Right lobe of liver (tissue), 6 donors: ENCODE data around the gene ZNF546. TPM values are rescaled to one million over a fixed set of nuclear protein-coding genes. Genes with fewer than 3 reads are reported as not detected.
A peak's percentile ranks its signal among the peaks of the same experiment; 100 is the strongest.

Experiments
- ATAC-seq, 4 donors: fragments of 200-7000 bp; cut with Tn5 transposase; one replicate each; pipeline ENCODE4 v1.9.1; 2020; ENCODE audit warnings: mild to moderate bottlenecking in 4 of 4, moderate library complexity in 4 of 4
- DNase-seq, 3 donors: peaks; one replicate each; pipeline ENCODE4 v3.0.0-alpha.2; 2020
- H3K27ac ChIP-seq, 3 donors: fragments of 200-600 bp; one replicate each; pipeline ENCODE4 v1.8.0; 2022
- H3K27me3 ChIP-seq, 2 donors: fragments of 200-600 bp; one replicate each; pipeline ENCODE4 v1.8.0; 2022
- H3K36me3 ChIP-seq, 4 donors: fragments of 200-600 bp; sonication (generic) in 1 of 4; one replicate each; pipeline versions ENCODE4 v1.5.1 to v1.8.0; 2017 to 2022; ENCODE audit warnings: control low read depth in 1 of 4
- H3K4me1 ChIP-seq, 4 donors: fragments of 200-600 bp; sonication (generic) in 1 of 4; one replicate each; pipeline versions ENCODE4 v1.5.1 to v1.8.0; 2017 to 2022; ENCODE audit warnings: control low read depth in 1 of 4
- H3K4me3 ChIP-seq, 3 donors: fragments of 200-600 bp; one replicate each; pipeline ENCODE4 v1.8.0; 2022
- H3K9me3 ChIP-seq, 4 donors: fragments of 200-600 bp; sonication (generic) in 1 of 4; one replicate each; pipeline versions ENCODE4 v1.5.1 to v1.8.0; 2017 to 2022; ENCODE audit warnings: control low read depth in 1 of 4
- CTCF ChIP-seq, 4 donors: fragments of 200-600 bp in 3 of 4; fragments of 450-650 bp in 1 of 4; IDR thresholded peaks; one replicate each; pipeline versions ENCODE4 v1.5.1 to v1.8.0; 2016 to 2022; ENCODE audit warnings: antibody characterized with exemption in 4 of 4, mild to moderate bottlenecking in 2 of 4
- POLR2A ChIP-seq: fragments of 450-650 bp; IDR thresholded peaks from one replicate; pipeline ENCODE4 v1.6.1; 2017; ENCODE audit warnings: antibody characterized with exemption, mild to moderate bottlenecking
- WGBS: methylation state at CpG from one replicate; pipeline ENCODE4 v1.1.6; 2018; ENCODE audit warnings: low coverage, low lambda C conversion rate; ENCODE audit not compliant: insufficient coverage; ENCODE audit errors: missing lambda C conversion rate; 5-methylcytosine and 5-hydroxymethylcytosine counted together
- intact Hi-C, 2 donors: fragments of 100-400 bp; cut with DNase I; formaldehyde crosslinking; loops; one replicate each; pipeline versions ENCODE4 v1.11.2 to v1.14.1; 2022
- total RNA-seq, 6 experiments: library from RNA; depleted of rRNA in 2 of 6; stranded (reverse); fragments of >200 nt in 2 of 6; fragmentation: NEBNext Ultra II Directional in 3 of 6; extraction: Animal tissue kit (Norgen Biotek cat#: 25700) in 3 of 6; gene quantifications; one replicate each; pipeline versions ENCODE4 v1.1.0 to v1.2.4, GENCODE V29; 2016 to 2023
- donor health status: DM: no; HTN: yes; CAD: no.
- donor health status: DM: no; HTN: no; CAD: no.
- donor health status: DM: no; HTN: no; CAD: no.
- donor health status: DM: no; HTN: yes; CAD: no.
- donor health status: DM: no; HTN: yes; CAD: no.

The ZNF546 gene
- total RNA-seq, 6 experiments from 2014 or later: 1.5 to 5.4 (median 3.5) TPM

- ATAC-seq: no peak
- no peak for DNase-seq
- H3K4me1 ChIP-seq: no peaks in the 10 kb centered on the region
- H3K9me3 ChIP-seq: peaks cover 0 to 4% (median 0%) of the 10 kb centered on the region in 4 donors
- H3K27ac ChIP-seq: no peak overlapping the region
- H3K36me3 ChIP-seq: peaks cover 0 to 5% (median 0%) of the 10 kb centered on the region in 4 donors
- H3K4me3 ChIP-seq: no peak overlapping the region
- TF ChIP-seq CTCF (IDR thresholded peaks at IDR 0.05): no peak
- TF ChIP-seq POLR2A: no peak
- no peaks in the 10 kb centered on the region for H3K27me3 ChIP-seq
- intact Hi-C loops: no loop called here
- 100% methylated on average over 1 of the region's 2 CpGs for WGBS
These were observed 56.6 kb downstream of the ZNF546 start for GRCh38 chr19:40053491-40053890.

- no peak for ATAC-seq
- intact Hi-C loops: no loop called here
- peaks cover 0 to 13% (median 2%) of the 10 kb centered on the region in 4 donors for H3K9me3 ChIP-seq
- H3K27me3 ChIP-seq: no peaks in the 10 kb centered on the region
- no peak overlapping the region for H3K27ac ChIP-seq
- H3K36me3 ChIP-seq: no peaks in the 10 kb centered on the region
- TF ChIP-seq POLR2A: no peak
- TF ChIP-seq CTCF (IDR thresholded peaks at IDR 0.05): no peak
- no peak for DNase-seq
- no peak overlapping the region for H3K4me3 ChIP-seq
- 92% methylated on average over 9 of the region's 9 CpGs for WGBS
- H3K4me1 ChIP-seq: no peaks in the 10 kb centered on the region
These were observed 57.8 kb downstream of the ZNF546 start for GRCh38 chr19:40054632-40055031.

GRCh38 chr19:40055049-40055448 is 58.2 kb downstream of the ZNF546 start:
- peaks cover 0 to 18% (median 2%) of the 10 kb centered on the region in 4 donors for H3K9me3 ChIP-seq
- no peaks in the 10 kb centered on the region for H3K4me1 ChIP-seq
- peak overlapping the region; percentile 47 to 84 (median 83) for H3K4me3 ChIP-seq
- whole genome bisulfite sequencing: 56% methylated on average over 10 of the region's 10 CpGs
- no peaks in the 10 kb centered on the region for H3K36me3 ChIP-seq
- H3K27me3 ChIP-seq: no peaks in the 10 kb centered on the region
- no peak for TF ChIP-seq POLR2A
- TF ChIP-seq CTCF (IDR thresholded peaks at IDR 0.05): no peak
- intact Hi-C loops: no loop called here
- DNase-seq (no peak), ATAC-seq (no peak)
- no peak overlapping the region for H3K27ac ChIP-seq

GRCh38 chr19:40055832-40056504 is 59.1 kb downstream of the ZNF546 start, which contains the start of gene ZNF780B:
Gene ZNF780B, minus strand, starts transcription at chr19:40056231. Its CDS starts 5,899 bp downstream, at chr19:40050332.
- no peaks in the 10 kb centered on the region for H3K4me1 ChIP-seq
- peak; percentile 98 to 99 (median 98) for ATAC-seq
- H3K27me3 ChIP-seq: no peaks in the 10 kb centered on the region
- H3K27ac ChIP-seq: peak within 1 kb of the TSS in 2 of 3 donors; percentile 3 to 52
- no peaks in the 10 kb centered on the region for H3K36me3 ChIP-seq
- peak; percentile 64 to 83 (median 82) for DNase-seq
- H3K9me3 ChIP-seq: peaks cover 0 to 23% (median 2%) of the 10 kb centered on the region in 4 donors
- intact Hi-C loops: no loop called here
- H3K4me3 ChIP-seq: peak within 1 kb of the TSS; percentile 47 to 84 (median 83)
- no peak for TF ChIP-seq POLR2A
- no peak for TF ChIP-seq CTCF (IDR thresholded peaks at IDR 0.05)
- WGBS: 0% methylated on average over 14 of the region's 41 CpGs
